Prostate gland (tissue), 2 donors: ENCODE results near the gene CD248. TPM values are rescaled to one million over a fixed set of nuclear protein-coding genes. Genes with fewer than 3 reads are reported as not detected.

Experiments used
- DNase-seq: peaks from one replicate; pipeline ENCODE4 v3.0.0-alpha.2; 2019; ENCODE audit warnings: low spot score
- H3K27ac ChIP-seq, 2 donors: fragments of 200-600 bp; sonication (generic); 2 replicates each; pipeline ENCODE4 v1.5.1; 2017 to 2019
- H3K27me3 ChIP-seq: fragments of 200-600 bp; sonication (generic); replicated peaks from 2 replicates; pipeline ENCODE4 v1.5.1; 2019; ENCODE audit not compliant: insufficient read depth
- H3K36me3 ChIP-seq, 2 donors: fragments of 200-600 bp; sonication (generic); 1 replicate in 1 of 2; 2 replicates in 1 of 2; pipeline versions ENCODE4 v1.5.1 to v1.8.1; 2017 to 2019
- H3K4me1 ChIP-seq: fragments of 200-600 bp; sonication (generic); replicated peaks from 2 replicates; pipeline ENCODE4 v1.5.1; 2019
- H3K4me3 ChIP-seq, 2 donors: fragments of 200-600 bp; sonication (generic); 2 replicates each; pipeline ENCODE4 v1.5.1; 2017 to 2019
- H3K9me3 ChIP-seq: fragments of 200-600 bp; sonication (generic); 2 replicates; pipeline ENCODE4 v1.5.1; 2017
- POLR2A ChIP-seq: fragments of 450-650 bp; IDR thresholded peaks from one replicate; pipeline ENCODE4 v1.6.1; 2016; ENCODE audit warnings: antibody characterized with exemption, mild to moderate bottlenecking
- POLR2AphosphoS5 ChIP-seq: sonication (generic); formaldehyde crosslinking; IDR thresholded peaks from one replicate; pipeline ENCODE4 v1.6.1; 2017; ENCODE audit warnings: antibody characterized with exemption
- WGBS: methylation state at CpG from one replicate; pipeline ENCODE4 v1.1.5; 2018; 5-methylcytosine and 5-hydroxymethylcytosine counted together
- intact Hi-C: fragments of 100-400 bp; cut with DNase I; formaldehyde crosslinking; loops from one replicate; pipeline ENCODE4 v1.14.2; 2022
- total RNA-seq, 2 donors: library from RNA; depleted of rRNA; stranded (reverse); fragments of >200 nt; gene quantifications; one replicate each; pipeline ENCODE4 v1.1.0, GENCODE V29; 2016
- TF ChIP-seq, protein P1 (sequence below), 4 experiments: fragments of 200-600 bp in 2 of 4; fragments of 450-650 bp in 2 of 4; sonication (generic) in 2 of 4; IDR thresholded peaks; 1 replicate in 3 of 4; 2 replicates in 1 of 4; pipeline ENCODE4 v1.5.1; 2016 to 2019; ENCODE audit warnings: antibody characterized with exemption in 4 of 4, mild to moderate bottlenecking in 2 of 4, moderate library complexity in 2 of 4

Gene CD248, protein sequence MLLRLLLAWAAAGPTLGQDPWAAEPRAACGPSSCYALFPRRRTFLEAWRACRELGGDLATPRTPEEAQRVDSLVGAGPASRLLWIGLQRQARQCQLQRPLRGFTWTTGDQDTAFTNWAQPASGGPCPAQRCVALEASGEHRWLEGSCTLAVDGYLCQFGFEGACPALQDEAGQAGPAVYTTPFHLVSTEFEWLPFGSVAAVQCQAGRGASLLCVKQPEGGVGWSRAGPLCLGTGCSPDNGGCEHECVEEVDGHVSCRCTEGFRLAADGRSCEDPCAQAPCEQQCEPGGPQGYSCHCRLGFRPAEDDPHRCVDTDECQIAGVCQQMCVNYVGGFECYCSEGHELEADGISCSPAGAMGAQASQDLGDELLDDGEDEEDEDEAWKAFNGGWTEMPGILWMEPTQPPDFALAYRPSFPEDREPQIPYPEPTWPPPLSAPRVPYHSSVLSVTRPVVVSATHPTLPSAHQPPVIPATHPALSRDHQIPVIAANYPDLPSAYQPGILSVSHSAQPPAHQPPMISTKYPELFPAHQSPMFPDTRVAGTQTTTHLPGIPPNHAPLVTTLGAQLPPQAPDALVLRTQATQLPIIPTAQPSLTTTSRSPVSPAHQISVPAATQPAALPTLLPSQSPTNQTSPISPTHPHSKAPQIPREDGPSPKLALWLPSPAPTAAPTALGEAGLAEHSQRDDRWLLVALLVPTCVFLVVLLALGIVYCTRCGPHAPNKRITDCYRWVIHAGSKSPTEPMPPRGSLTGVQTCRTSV
- 1 to 10 TPM; 1.9 to 7.3 TPM for total RNA-seq

DNA sequence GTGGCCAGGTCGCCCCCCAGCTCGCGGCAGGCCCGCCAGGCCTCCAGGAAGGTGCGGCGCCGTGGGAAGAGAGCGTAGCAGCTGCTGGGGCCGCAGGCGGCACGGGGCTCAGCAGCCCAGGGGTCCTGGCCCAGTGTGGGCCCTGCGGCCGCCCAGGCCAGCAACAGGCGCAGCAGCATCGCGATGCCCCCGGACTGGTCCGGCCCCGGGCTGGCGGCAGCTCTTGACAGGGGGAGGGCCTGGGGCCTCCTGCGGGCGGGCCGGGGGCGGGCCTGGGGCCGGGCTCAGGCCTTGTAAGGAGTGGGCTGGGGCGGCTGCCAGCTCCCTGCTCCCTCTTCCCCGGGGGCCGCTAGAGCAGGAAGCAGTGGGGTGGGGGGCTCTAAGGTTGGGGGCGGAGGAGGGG is at the start of gene CD248:
Gene CD248, minus strand, starts transcription at position 196 of the 403 bp plus-strand sequence. Its CDS starts 17 bp downstream, at position 179.
- H3K27ac ChIP-seq: peak within 1 kb of the TSS; percentile 77 to 78
- DNase-seq: no peak
- intact Hi-C loops: no loop called here
- H3K9me3 ChIP-seq: no peaks in the 10 kb centered on the region
- no peaks in the 10 kb centered on the region for H3K27me3 ChIP-seq
- WGBS: 6% methylated on average over 3 of the region's 29 CpGs
- no peaks in the 10 kb centered on the region for H3K36me3 ChIP-seq
- TF ChIP-seq POLR2AphosphoS5 (no peak), POLR2A (no peak)
- TF ChIP-seq, protein P1, sequence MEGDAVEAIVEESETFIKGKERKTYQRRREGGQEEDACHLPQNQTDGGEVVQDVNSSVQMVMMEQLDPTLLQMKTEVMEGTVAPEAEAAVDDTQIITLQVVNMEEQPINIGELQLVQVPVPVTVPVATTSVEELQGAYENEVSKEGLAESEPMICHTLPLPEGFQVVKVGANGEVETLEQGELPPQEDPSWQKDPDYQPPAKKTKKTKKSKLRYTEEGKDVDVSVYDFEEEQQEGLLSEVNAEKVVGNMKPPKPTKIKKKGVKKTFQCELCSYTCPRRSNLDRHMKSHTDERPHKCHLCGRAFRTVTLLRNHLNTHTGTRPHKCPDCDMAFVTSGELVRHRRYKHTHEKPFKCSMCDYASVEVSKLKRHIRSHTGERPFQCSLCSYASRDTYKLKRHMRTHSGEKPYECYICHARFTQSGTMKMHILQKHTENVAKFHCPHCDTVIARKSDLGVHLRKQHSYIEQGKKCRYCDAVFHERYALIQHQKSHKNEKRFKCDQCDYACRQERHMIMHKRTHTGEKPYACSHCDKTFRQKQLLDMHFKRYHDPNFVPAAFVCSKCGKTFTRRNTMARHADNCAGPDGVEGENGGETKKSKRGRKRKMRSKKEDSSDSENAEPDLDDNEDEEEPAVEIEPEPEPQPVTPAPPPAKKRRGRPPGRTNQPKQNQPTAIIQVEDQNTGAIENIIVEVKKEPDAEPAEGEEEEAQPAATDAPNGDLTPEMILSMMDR (IDR thresholded peaks at IDR 0.05): no peak
- H3K4me1 ChIP-seq: no peaks in the 10 kb centered on the region
- peak within 1 kb of the TSS; percentile 32 to 33 for H3K4me3 ChIP-seq

DNA sequence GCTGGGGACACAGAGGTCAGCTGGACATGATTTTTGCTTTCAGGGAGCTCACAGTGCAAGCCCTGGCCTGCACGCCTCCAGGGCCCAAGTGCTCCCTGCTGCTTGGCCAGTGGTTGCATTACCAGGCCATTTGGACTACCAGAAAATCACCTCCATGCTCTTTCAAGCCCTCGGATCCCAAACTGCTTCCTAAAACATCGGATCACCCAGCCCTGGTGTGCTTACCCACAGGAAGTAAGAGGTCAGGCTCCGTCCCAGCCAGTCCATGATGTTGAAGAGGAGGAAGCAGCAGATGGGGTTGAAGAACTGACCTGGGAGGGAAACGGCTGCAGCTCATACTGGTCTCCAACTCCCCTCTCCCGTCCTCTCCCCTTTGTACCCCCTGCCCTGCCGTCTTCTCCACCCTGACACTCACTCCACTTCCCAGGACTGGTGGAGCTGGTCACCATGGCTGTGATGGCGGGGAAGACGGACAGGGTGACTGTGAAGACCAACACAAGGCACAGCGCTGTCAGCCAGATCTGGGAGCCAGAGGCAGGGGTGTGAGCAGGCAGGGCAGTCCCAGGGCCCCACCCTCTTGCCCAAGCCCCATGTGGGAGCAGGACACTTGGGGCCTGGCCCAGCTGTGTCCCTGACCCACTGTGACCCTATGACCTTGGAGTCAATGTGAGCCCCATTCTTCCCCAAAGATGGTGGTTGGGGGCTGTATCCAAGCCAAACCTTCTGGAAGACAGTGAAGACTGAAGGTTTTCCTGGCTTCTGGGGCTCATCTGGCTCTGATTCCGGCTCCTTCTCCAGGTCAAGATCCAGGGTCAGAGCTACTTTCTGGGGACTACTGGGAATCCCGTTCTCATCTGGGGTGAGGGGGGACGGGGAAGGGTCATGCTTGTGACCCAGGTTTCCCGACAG is 49.1 kb upstream of the CD248 start:
- no peak overlapping the region for H3K27ac ChIP-seq
- intact Hi-C loops: no loop called here
- no peak overlapping the region for H3K4me3 ChIP-seq
- no peaks in the 10 kb centered on the region for H3K36me3 ChIP-seq
- H3K27me3 ChIP-seq: no peaks in the 10 kb centered on the region
- H3K4me1 ChIP-seq: no peaks in the 10 kb centered on the region
- no peak for DNase-seq
- 80% methylated on average over 14 of the region's 14 CpGs for WGBS
- TF ChIP-seq POLR2A (no peak), POLR2AphosphoS5 (no peak)
- TF ChIP-seq, protein P1 (IDR thresholded peaks at IDR 0.05): no peak
- H3K9me3 ChIP-seq: no peaks in the 10 kb centered on the region

DNA sequence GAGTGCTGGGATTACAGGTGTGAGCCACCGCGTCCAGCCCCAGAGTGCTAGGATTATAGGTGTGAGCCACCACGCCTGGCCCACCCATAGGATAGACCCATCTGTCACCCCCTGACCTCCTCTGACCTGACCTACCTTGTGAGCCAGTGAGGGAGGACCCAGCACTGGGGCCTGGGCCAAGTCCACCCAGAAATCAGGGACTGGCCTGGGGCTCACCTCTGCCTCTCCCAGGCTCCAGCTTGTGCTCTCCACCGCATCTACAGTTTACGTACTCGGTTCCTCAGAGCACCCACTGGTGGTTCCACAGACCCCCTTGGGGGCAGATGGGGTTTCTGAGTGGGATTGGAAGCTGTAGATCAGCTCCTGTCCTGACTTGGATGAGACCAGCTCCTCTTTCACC is 48.3 kb upstream of the CD248 start:
- H3K4me1 ChIP-seq: no peaks in the 10 kb centered on the region
- intact Hi-C loops: no loop called here
- no peak overlapping the region for H3K4me3 ChIP-seq
- DNase-seq: no peak
- H3K27ac ChIP-seq: no peak overlapping the region
- H3K27me3 ChIP-seq: no peaks in the 10 kb centered on the region
- TF ChIP-seq POLR2AphosphoS5 (no peak), POLR2A (no peak)
- TF ChIP-seq, protein P1 (IDR thresholded peaks at IDR 0.05): no peak
- H3K9me3 ChIP-seq: no peaks in the 10 kb centered on the region
- H3K36me3 ChIP-seq: no peaks in the 10 kb centered on the region
- 98% methylated on average over 6 of the region's 6 CpGs for WGBS

DNA sequence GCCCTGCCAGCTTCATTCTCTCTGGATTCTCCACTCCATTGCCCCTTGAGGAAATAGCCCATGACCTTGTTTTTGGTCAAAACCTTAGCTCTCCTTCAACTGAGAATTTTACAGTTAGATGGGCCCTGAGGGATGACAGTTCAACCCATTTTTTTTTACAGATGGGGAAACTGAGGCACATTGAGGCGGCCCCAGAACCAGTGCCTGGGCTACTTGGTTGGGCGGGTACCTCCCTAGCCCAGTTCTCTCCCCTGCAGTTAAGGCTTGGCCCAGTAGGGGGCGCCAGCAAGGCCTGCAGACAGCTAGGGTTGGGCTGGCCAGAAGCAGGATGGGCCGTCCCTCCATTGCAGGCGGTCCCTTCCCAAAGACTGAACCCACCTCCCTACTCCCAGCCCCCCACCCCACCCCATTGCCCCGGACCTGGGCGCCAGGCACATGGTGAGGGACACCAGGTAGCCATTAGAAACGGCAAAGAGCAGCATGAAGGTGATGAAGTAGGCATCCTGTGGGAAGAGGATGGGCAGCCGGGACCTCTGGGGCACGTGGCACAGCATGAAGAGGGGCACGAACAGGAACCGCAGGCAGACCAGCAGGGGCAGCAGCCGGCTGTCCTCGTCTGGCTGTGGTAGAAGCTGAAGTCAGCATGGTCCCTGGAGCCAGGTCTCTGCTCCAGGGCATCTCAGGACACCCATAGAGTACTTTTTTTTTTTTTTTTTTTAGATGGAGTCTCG is 47.1 kb upstream of the CD248 start:
- Histone ChIP-seq H3K27me3 (no peaks in the 10 kb centered on the region), H3K36me3 (no peaks in the 10 kb centered on the region), H3K9me3 (no peaks in the 10 kb centered on the region), H3K4me1 (no peaks in the 10 kb centered on the region), H3K27ac (no peak overlapping the region), H3K4me3 (no peak overlapping the region)
- no peak for DNase-seq
- intact Hi-C loops: no loop called here
- 76% methylated on average over 15 of the region's 15 CpGs for WGBS
- no peak for TF ChIP-seq POLR2AphosphoS5
- TF ChIP-seq, protein P1 (IDR thresholded peaks at IDR 0.05): peak in 3 of 4 experiments; percentile 13 to 37 (median 26)
- TF ChIP-seq POLR2A: no peak
